Measurements from ENCODE around the gene CEP128. TPM values are rescaled to one million over a fixed set of nuclear protein-coding genes. Genes with fewer than 3 reads are reported as not detected.

Gene CEP128
- total RNA-seq, 1 experiment from 2014 or later: 16.4 TPM

DNA sequence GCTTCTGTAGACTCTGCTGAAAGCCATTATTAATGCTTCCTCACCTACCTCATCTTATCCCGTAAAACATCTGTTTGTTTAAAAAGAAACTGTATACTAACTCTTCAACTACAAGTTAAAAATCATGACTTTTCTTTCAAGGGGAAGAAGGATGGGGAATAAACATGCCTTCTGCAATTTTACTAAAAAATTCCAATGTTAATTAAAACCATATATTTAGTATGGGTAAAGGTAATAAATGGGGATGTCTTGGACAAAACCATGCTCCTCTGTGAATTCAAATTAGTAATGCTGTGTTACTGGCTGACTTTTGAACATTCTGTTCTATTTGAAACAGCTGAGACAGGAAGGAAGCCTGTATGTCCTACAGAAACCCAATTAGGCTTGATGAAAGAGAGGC is 419.1 kb downstream of the CEP128 start (continued):
- TF ChIP-seq, protein P1, sequence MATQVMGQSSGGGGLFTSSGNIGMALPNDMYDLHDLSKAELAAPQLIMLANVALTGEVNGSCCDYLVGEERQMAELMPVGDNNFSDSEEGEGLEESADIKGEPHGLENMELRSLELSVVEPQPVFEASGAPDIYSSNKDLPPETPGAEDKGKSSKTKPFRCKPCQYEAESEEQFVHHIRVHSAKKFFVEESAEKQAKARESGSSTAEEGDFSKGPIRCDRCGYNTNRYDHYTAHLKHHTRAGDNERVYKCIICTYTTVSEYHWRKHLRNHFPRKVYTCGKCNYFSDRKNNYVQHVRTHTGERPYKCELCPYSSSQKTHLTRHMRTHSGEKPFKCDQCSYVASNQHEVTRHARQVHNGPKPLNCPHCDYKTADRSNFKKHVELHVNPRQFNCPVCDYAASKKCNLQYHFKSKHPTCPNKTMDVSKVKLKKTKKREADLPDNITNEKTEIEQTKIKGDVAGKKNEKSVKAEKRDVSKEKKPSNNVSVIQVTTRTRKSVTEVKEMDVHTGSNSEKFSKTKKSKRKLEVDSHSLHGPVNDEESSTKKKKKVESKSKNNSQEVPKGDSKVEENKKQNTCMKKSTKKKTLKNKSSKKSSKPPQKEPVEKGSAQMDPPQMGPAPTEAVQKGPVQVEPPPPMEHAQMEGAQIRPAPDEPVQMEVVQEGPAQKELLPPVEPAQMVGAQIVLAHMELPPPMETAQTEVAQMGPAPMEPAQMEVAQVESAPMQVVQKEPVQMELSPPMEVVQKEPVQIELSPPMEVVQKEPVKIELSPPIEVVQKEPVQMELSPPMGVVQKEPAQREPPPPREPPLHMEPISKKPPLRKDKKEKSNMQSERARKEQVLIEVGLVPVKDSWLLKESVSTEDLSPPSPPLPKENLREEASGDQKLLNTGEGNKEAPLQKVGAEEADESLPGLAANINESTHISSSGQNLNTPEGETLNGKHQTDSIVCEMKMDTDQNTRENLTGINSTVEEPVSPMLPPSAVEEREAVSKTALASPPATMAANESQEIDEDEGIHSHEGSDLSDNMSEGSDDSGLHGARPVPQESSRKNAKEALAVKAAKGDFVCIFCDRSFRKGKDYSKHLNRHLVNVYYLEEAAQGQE (IDR thresholded peaks at IDR 0.05; ENCODE audit: low read depth): no peak

DNA sequence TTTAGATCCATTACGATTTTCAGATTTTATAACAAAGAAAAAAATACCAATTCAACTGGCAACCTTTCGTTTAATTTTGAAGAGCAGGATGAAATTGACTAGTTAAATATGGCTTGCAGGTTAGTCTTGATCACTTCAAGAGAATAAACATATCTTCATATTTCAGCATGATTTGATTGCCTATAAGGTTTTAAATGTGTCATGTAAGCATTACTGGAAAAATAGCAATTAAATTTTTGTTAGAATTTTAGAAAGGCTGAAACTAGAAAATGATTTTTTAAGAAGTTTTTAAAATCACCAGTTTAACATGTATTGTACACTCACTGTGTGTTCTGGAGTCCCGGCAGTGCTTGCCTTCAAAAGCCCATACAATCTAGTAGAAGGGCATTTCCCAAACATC is 420.1 kb downstream of the CEP128 start:
- no peak overlapping the region for H3K4me3 ChIP-seq (replicated peaks in 1 of 2; ENCODE audit: low read depth in 1 of 2, low read length in 2 of 2)
- no TSS peak for BruUV-seq (replicated peaks)
- ATAC-seq (no peak), DNase-seq (ENCODE audit: low read depth, low spot score) (no peak)
- no peaks in the 10 kb centered on the region for H3K4me1 ChIP-seq (ENCODE audit: control insufficient read depth in 1 of 2, insufficient read depth in 2 of 2, low read length in 2 of 2)
- H2AFZ ChIP-seq (ENCODE audit: low read depth, low read length, poor library complexity, severe bottlenecking): no peak overlapping the region
- H3K27ac ChIP-seq (ENCODE audit: low read depth, low read length): no peak overlapping the region
- no peaks in the 10 kb centered on the region for H3K27me3 ChIP-seq (ENCODE audit: insufficient read depth, low read length)
- no peaks in the 10 kb centered on the region for H3K9me2 ChIP-seq (ENCODE audit: insufficient read depth)
- intact Hi-C loops (cut with micrococcal nuclease): no loop called here
- no peak overlapping the region for H3K4me2 ChIP-seq (ENCODE audit: low read length)
- ChIA-PET CTCF (no interaction called here), POLR2A (no interaction called here), RAD21 (ENCODE audit: low non-redundant PET in 1 of 2, low total read pairs in 2 of 2, uncharacterized antibody in 2 of 2, unreplicated experiment in 2 of 2) (no interaction called here)
- H3K36me3 ChIP-seq (ENCODE audit: control insufficient read depth in 1 of 2, insufficient read depth in 2 of 2, low read length in 2 of 2): no peaks in the 10 kb centered on the region
- H3K9ac ChIP-seq (ENCODE audit: low read length): no peak overlapping the region
- TF ChIP-seq SIN3A (IDR thresholded peaks at IDR 0.05; ENCODE audit: low read depth): no peak
- TF ChIP-seq FOSL1 (IDR thresholded peaks at IDR 0.05; ENCODE audit: low read depth): no peak
- no peak for TF ChIP-seq YY1 (IDR thresholded peaks at IDR 0.05; ENCODE audit: extremely low read depth, insufficient replicate concordance, low read depth, low read length)
- TF ChIP-seq POLR2AphosphoS5 (IDR thresholded peaks at IDR 0.05; ENCODE audit: low read depth, low read length): no peak
- TF ChIP-seq, protein P2, sequence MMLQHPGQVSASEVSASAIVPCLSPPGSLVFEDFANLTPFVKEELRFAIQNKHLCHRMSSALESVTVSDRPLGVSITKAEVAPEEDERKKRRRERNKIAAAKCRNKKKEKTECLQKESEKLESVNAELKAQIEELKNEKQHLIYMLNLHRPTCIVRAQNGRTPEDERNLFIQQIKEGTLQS (IDR thresholded peaks at IDR 0.05): no peak
- TF ChIP-seq, protein P1 (IDR thresholded peaks at IDR 0.05; ENCODE audit: low read depth): no peak
- no peak for TF ChIP-seq CEBPB (IDR thresholded peaks at IDR 0.05; ENCODE audit: low read depth)
- no peak for TF ChIP-seq ZFX (IDR thresholded peaks at IDR 0.05)
- TF ChIP-seq ELF1 (IDR thresholded peaks at IDR 0.05; ENCODE audit: borderline replicate concordance, low read depth): no peak
- no peak for TF ChIP-seq ZNF274 (IDR thresholded peaks at IDR 0.05; ENCODE audit: low read depth, low read length)
- TF ChIP-seq, protein P3, sequence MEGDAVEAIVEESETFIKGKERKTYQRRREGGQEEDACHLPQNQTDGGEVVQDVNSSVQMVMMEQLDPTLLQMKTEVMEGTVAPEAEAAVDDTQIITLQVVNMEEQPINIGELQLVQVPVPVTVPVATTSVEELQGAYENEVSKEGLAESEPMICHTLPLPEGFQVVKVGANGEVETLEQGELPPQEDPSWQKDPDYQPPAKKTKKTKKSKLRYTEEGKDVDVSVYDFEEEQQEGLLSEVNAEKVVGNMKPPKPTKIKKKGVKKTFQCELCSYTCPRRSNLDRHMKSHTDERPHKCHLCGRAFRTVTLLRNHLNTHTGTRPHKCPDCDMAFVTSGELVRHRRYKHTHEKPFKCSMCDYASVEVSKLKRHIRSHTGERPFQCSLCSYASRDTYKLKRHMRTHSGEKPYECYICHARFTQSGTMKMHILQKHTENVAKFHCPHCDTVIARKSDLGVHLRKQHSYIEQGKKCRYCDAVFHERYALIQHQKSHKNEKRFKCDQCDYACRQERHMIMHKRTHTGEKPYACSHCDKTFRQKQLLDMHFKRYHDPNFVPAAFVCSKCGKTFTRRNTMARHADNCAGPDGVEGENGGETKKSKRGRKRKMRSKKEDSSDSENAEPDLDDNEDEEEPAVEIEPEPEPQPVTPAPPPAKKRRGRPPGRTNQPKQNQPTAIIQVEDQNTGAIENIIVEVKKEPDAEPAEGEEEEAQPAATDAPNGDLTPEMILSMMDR (IDR thresholded peaks at IDR 0.05 in 2 of 3, conservative IDR thresholded peaks at IDR 0.05 in 1 of 3; ENCODE audit: borderline replicate concordance in 1 of 3, insufficient read depth in 1 of 3, low read depth in 2 of 3, low read length in 2 of 3): no peak
- no peak for TF ChIP-seq EZH2 (IDR thresholded peaks at IDR 0.05)
- TF ChIP-seq POLR2A (IDR thresholded peaks at IDR 0.05; ENCODE audit: borderline replicate concordance, extremely low read depth, insufficient read depth, insufficient read length): no peak
- H3K79me2 ChIP-seq (ENCODE audit: insufficient read depth, low read length): no peaks in the 10 kb centered on the region
- no peaks in the 10 kb centered on the region for H4K20me1 ChIP-seq (ENCODE audit: insufficient read depth)
- no peaks in the 10 kb centered on the region for H3K9me3 ChIP-seq (ENCODE audit: control insufficient read depth in 1 of 2, insufficient read depth in 1 of 2, low read depth in 1 of 2, low read length in 2 of 2)

Data from HCT116 (cell line).